ENCODE data around the gene STKLD1. TPM values are rescaled to one million over a fixed set of nuclear protein-coding genes. Genes with fewer than 3 reads are reported as not detected.

Gene STKLD1
- total RNA-seq, 1 donor from 2014 or later: not detected

GRCh38 chr9:133342069-133342406 lies 34.1 kb upstream of the STKLD1 start:
- no peaks in the 10 kb centered on the region for H3K27me3 ChIP-seq
- H3K4me1 ChIP-seq: peaks cover 6 to 10% of the 10 kb centered on the region in 2 donors
- DNase-seq (ENCODE audit: low spot score in 2 of 2): no peak
- no peak overlapping the region for H3K27ac ChIP-seq
- H3K36me3 ChIP-seq: peaks cover 40 to 66% of the 10 kb centered on the region in 2 donors
- TF ChIP-seq, protein P1, sequence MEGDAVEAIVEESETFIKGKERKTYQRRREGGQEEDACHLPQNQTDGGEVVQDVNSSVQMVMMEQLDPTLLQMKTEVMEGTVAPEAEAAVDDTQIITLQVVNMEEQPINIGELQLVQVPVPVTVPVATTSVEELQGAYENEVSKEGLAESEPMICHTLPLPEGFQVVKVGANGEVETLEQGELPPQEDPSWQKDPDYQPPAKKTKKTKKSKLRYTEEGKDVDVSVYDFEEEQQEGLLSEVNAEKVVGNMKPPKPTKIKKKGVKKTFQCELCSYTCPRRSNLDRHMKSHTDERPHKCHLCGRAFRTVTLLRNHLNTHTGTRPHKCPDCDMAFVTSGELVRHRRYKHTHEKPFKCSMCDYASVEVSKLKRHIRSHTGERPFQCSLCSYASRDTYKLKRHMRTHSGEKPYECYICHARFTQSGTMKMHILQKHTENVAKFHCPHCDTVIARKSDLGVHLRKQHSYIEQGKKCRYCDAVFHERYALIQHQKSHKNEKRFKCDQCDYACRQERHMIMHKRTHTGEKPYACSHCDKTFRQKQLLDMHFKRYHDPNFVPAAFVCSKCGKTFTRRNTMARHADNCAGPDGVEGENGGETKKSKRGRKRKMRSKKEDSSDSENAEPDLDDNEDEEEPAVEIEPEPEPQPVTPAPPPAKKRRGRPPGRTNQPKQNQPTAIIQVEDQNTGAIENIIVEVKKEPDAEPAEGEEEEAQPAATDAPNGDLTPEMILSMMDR (IDR thresholded peaks at IDR 0.05): no peak
- no peak overlapping the region for H3K4me3 ChIP-seq
- intact Hi-C loops (cut with DNase I): loop anchor here (10.0 kb wide), 1 partner anchor 987 kb away; the partner anchor contains the start of gene SETX
- no peaks in the 10 kb centered on the region for H3K9me3 ChIP-seq

GRCh38 chr9:133342570-133342969 lies 33.6 kb upstream of the STKLD1 start:
- intact Hi-C loops (cut with DNase I): loop anchor here (10.0 kb wide), 1 partner anchor 988 kb away; the partner anchor contains the start of gene SETX
- Histone ChIP-seq H3K27ac (no peak overlapping the region), H3K4me3 (no peak overlapping the region), H3K27me3 (no peaks in the 10 kb centered on the region), H3K36me3 (peaks cover 40 to 66% of the 10 kb centered on the region in 2 donors), H3K9me3 (no peaks in the 10 kb centered on the region), H3K4me1 (peaks cover 6 to 13% of the 10 kb centered on the region in 2 donors)
- TF ChIP-seq, protein P1 (IDR thresholded peaks at IDR 0.05): no peak
- no peak for DNase-seq (ENCODE audit: low spot score in 2 of 2)

- DNase-seq (ENCODE audit: low spot score in 2 of 2): no peak
- TF ChIP-seq, protein P1 (IDR thresholded peaks at IDR 0.05): no peak
- H3K36me3 ChIP-seq: peaks cover 40 to 67% of the 10 kb centered on the region in 2 donors
- H3K4me1 ChIP-seq: peaks cover 6 to 18% of the 10 kb centered on the region in 2 donors
- no peak overlapping the region for H3K27ac ChIP-seq
- H3K4me3 ChIP-seq: no peak overlapping the region
- intact Hi-C loops (cut with DNase I): loop anchor here (10.0 kb wide), 1 partner anchor 989 kb away; the partner anchor contains the start of gene SETX
- no peaks in the 10 kb centered on the region for H3K27me3 ChIP-seq
- no peaks in the 10 kb centered on the region for H3K9me3 ChIP-seq
Measured at GRCh38 chr9:133344071-133344470, 32.1 kb upstream of the STKLD1 start.

DNA sequence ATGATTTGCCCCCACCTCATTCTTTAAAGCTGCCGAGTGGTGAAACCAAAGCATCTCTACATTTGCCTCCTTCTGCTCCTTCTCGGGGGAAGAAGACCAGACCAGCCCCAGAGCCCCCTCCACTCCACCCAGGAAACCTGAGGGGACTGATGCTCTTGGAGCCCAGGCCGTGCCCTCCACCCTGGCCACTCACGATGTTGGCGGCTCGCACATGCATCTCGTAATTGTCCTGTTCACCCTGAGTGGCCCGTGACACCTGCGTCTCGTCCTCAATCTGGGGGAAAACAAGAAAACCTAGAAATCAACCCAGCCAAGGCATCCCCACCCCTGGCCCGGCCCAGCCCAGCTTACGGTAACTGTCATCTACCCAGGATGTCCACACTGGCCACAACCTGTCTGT lies 31.2 kb upstream of the STKLD1 start:
- intact Hi-C loops (cut with DNase I): loop anchor here (10.0 kb wide), 1 partner anchor 990 kb away; the partner anchor contains the start of gene SETX
- TF ChIP-seq, protein P1 (IDR thresholded peaks at IDR 0.05): no peak
- Histone ChIP-seq H3K27ac (no peak overlapping the region), H3K4me3 (no peak overlapping the region), H3K4me1 (peaks cover 6 to 22% of the 10 kb centered on the region in 2 donors), H3K36me3 (peaks cover 46 to 67% of the 10 kb centered on the region in 2 donors), H3K27me3 (no peaks in the 10 kb centered on the region), H3K9me3 (no peaks in the 10 kb centered on the region)
- no peak for DNase-seq (ENCODE audit: low spot score in 2 of 2)

DNA sequence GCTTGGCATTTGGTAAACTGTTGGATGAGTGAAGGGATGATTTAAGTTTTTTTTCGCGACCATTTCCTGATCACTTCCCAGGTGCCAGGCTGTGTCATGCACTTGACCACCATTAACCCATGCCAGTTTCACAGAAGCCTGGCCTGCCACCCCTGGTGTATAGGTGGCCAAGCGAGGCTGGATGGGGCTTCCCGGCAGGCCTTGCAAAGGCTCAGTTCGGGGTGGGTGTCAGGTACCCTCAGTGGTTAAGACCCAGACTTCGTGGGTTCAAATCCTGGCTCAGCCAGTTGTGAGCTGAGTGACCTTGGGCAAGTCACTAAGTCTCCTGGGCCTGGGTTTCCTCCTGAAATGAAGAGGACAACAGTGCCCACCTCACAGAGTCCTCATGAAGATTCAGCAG lies 30.6 kb upstream of the STKLD1 start:
- Histone ChIP-seq H3K27ac (no peak overlapping the region), H3K9me3 (no peaks in the 10 kb centered on the region), H3K4me3 (no peak overlapping the region), H3K4me1 (peaks cover 6 to 22% of the 10 kb centered on the region in 2 donors), H3K36me3 (peaks cover 50 to 67% of the 10 kb centered on the region in 2 donors), H3K27me3 (no peaks in the 10 kb centered on the region)
- intact Hi-C loops (cut with DNase I): loop anchor here (10.0 kb wide), 1 partner anchor 991 kb away; the partner anchor contains the start of gene SETX
- no peak for DNase-seq (ENCODE audit: low spot score in 2 of 2)
- TF ChIP-seq, protein P1 (IDR thresholded peaks at IDR 0.05): no peak
